ENCODE measurements around the gene MBD5.

Gene MBD5

DNA sequence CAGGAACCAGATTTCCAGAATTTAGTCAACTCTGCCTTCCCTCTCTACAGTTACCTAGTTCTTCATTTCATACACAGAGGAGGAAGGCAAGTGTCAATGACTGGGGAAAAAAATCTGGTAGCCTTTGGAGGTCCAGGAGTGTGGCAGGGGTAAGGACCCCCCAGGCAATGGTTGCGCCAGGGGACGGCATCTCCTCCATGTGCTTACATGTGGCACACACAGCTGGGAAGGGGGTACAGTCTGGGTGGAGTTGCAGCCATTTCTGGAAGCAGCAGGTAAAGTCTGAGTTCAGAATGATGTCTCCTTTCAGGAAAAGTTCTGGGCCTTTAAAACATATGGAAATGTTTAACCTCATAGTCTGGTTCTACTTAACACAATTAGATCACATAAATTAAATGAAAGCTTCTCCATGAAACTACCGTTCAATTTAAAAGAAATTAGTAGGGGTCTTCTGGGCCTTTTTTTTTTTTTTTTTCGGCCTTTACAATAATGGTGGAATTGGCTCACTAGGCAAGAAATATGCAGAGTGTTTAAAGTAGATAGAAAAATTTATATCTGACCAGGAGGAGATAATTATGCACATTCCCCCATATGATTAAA is 470.0 kb downstream of the MBD5 start:
- DNase-seq (ENCODE audit: extremely low spot score) = no peak
- no peak for TF ChIP-seq PKNOX1 (IDR thresholded peaks at IDR 0.05)
- TF ChIP-seq FOXK2 (IDR thresholded peaks at IDR 0.05) = no peak
- no peak for TF ChIP-seq FOXA1 (IDR thresholded peaks at IDR 0.05)
- CTCF ChIA-PET = no interaction called here
- POLR2A ChIA-PET = no interaction called here

GRCh38 chr2:148493822-148494563 is 473.1 kb downstream of the MBD5 start:
- TF ChIP-seq SUZ12 (IDR thresholded peaks at IDR 0.05) (no peak), ELF4 (IDR thresholded peaks at IDR 0.05) (no peak), LEF1 (IDR thresholded peaks at IDR 0.05; ENCODE audit: borderline replicate concordance) (no peak), ZNF384 (IDR thresholded peaks at IDR 0.05) (no peak), ARNT (IDR thresholded peaks at IDR 0.05) (no peak), FOXM1 (IDR thresholded peaks at IDR 0.05; ENCODE audit: borderline replicate concordance) (no peak), NFRKB (IDR thresholded peaks at IDR 0.05) (no peak), BHLHE40 (IDR thresholded peaks at IDR 0.05; ENCODE audit: borderline replicate concordance) (no peak), TARDBP (IDR thresholded peaks at IDR 0.05) (no peak), FOXK2 (IDR thresholded peaks at IDR 0.05) (no peak), HDGF (IDR thresholded peaks at IDR 0.05; ENCODE audit: borderline replicate concordance) (no peak), CTBP1 (IDR thresholded peaks at IDR 0.05; ENCODE audit: borderline replicate concordance) (no peak)
- POLR2A ChIA-PET = no interaction called here
- CTCF ChIA-PET = interaction anchor here (1.2 kb wide), 1 partner anchor 15 kb away, joined by 4 read pairs; no protein-coding TSS in a partner anchor

DNA sequence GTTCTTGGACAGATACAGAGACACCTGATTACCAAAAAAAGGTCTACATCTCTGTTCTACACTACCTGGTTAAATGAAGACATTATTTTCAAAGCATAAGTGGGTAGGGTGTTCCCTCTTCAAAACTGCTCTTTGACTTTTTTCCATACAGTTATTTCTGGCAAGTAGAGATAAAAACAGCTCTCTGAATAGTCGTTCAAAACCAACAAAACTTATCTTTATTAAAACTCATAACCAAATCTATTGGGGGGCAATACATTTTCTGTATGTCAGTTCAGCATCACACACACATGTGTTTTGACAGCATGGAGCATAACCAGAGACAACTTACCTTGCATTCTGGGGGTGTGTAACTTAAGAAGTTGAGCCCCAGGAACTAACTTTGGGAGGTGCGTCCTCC is 474.7 kb downstream of the MBD5 start:
- DNase-seq (ENCODE audit: extremely low spot score) = no peak
- ChIA-PET POLR2A (no interaction called here), CTCF (interaction anchor here (0.7 kb wide), 1 partner anchor 432 kb away, joined by 3 read pairs; no protein-coding TSS in a partner anchor)
- no peak for TF ChIP-seq TARDBP (IDR thresholded peaks at IDR 0.05)
- no peak for TF ChIP-seq PKNOX1 (IDR thresholded peaks at IDR 0.05)
- no peak for TF ChIP-seq ZNF384 (IDR thresholded peaks at IDR 0.05)
- no peak for TF ChIP-seq HDGF (IDR thresholded peaks at IDR 0.05; ENCODE audit: borderline replicate concordance)
- no peak for TF ChIP-seq FOXM1 (IDR thresholded peaks at IDR 0.05; ENCODE audit: borderline replicate concordance)
- TF ChIP-seq BHLHE40 (IDR thresholded peaks at IDR 0.05; ENCODE audit: borderline replicate concordance) = no peak
- no peak for TF ChIP-seq FOXK2 (IDR thresholded peaks at IDR 0.05)
- TF ChIP-seq SP1 (IDR thresholded peaks at IDR 0.05) = no peak
- no peak for TF ChIP-seq LEF1 (IDR thresholded peaks at IDR 0.05; ENCODE audit: borderline replicate concordance)
- no peak for TF ChIP-seq SUZ12 (IDR thresholded peaks at IDR 0.05)
- TF ChIP-seq CTBP1 (IDR thresholded peaks at IDR 0.05; ENCODE audit: borderline replicate concordance) = no peak

More at GRCh38 chr2:148493822-148494563, 473.1 kb downstream of the MBD5 start:
- DNase-seq (ENCODE audit: extremely low spot score) = no peak

GRCh38 chr2:148501545-148501944 is 480.7 kb downstream of the MBD5 start:
- no peak for TF ChIP-seq FOXM1 (IDR thresholded peaks at IDR 0.05; ENCODE audit: borderline replicate concordance)
- no peak for TF ChIP-seq NFRKB (IDR thresholded peaks at IDR 0.05)
- TF ChIP-seq ARNT (IDR thresholded peaks at IDR 0.05) = no peak
- TF ChIP-seq ZNF384 (IDR thresholded peaks at IDR 0.05) = no peak
- no peak for TF ChIP-seq CTBP1 (IDR thresholded peaks at IDR 0.05; ENCODE audit: borderline replicate concordance)
- TF ChIP-seq SUZ12 (IDR thresholded peaks at IDR 0.05) = no peak
- TF ChIP-seq LEF1 (IDR thresholded peaks at IDR 0.05; ENCODE audit: borderline replicate concordance) = no peak
- no peak for TF ChIP-seq TARDBP (IDR thresholded peaks at IDR 0.05)
- ChIA-PET POLR2A (no interaction called here), CTCF (interaction anchor here (1.0 kb wide), 1 partner anchor 8 kb away, joined by 3 read pairs; no protein-coding TSS in a partner anchor)
- no peak for DNase-seq (ENCODE audit: extremely low spot score)

DNA sequence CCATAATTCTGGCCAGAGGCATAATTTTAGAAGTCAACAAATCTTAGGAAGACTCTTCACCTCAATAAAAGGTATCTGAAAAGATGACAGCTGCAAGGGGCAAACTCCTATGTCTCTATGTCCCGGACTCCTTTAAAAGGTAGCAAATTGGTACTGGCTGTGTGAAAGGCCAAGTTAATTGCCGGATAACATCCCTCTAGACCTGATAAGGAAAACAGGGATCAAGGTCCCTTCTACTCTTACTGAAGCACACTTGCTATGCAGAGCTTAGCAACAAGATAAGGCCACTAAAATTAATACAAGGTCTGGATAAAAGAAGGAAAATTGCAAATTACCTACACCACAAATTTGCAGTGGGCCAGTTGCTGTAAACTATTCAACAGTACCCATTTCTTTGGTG is 482.6 kb downstream of the MBD5 start:
- ChIA-PET POLR2A (no interaction called here), CTCF (no interaction called here)
- TF ChIP-seq NFRKB (IDR thresholded peaks at IDR 0.05) (no peak), ZNF384 (IDR thresholded peaks at IDR 0.05) (no peak), BHLHE40 (IDR thresholded peaks at IDR 0.05; ENCODE audit: borderline replicate concordance) (no peak), ARNT (IDR thresholded peaks at IDR 0.05) (no peak), TARDBP (IDR thresholded peaks at IDR 0.05) (no peak), FOXM1 (IDR thresholded peaks at IDR 0.05; ENCODE audit: borderline replicate concordance) (no peak)
- DNase-seq (ENCODE audit: extremely low spot score) = no peak

DNA sequence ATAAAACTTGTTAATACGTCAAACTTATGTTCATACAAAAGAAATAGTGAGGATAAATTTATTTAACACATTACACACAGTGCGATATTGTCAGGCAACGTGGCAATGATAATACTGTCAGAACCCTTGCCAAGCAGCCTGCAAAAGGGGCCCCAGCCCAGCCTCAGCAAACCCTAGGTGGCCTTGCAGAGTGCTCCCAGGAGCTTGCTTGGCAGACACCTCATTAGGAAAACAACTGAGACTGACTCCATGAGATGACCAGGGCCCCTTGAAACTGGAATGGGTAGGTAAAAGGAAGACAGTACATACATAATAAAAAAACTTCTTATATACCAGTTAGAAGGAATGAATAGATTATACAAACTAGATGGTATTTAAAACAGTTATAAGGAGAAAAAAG is 487.1 kb downstream of the MBD5 start:
- ChIA-PET POLR2A (no interaction called here), CTCF (interaction anchor here (0.6 kb wide), 1 partner anchor 518 kb away, joined by 3 read pairs; no protein-coding TSS in a partner anchor)
- TF ChIP-seq BHLHE40 (IDR thresholded peaks at IDR 0.05; ENCODE audit: borderline replicate concordance) (no peak), SUZ12 (IDR thresholded peaks at IDR 0.05) (no peak), ARNT (IDR thresholded peaks at IDR 0.05) (no peak), L3MBTL2 (conservative IDR thresholded peaks at IDR 0.05) (no peak), CTBP1 (IDR thresholded peaks at IDR 0.05; ENCODE audit: borderline replicate concordance) (no peak), FOXA1 (IDR thresholded peaks at IDR 0.05) (no peak)
- DNase-seq (ENCODE audit: extremely low spot score) = no peak

DNA sequence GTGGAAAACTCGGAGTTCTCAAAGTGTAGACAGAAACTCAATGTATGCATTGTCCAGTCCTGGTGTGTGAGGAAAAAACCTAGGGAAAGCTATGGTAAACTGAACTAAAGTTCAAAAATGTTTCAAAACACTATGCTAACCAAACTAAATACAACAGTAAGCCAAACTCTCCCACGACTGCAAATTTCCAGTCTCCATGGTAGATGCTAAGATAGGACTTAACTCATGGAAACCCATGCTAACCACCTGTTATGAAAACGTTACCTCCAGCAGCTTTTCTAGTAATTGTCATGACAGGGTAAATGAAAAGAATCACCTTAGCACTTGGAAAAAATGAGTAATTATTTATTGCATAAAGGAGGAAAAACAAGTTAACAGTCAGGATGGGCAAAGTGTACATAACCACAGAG is 488.0 kb downstream of the MBD5 start:
- no peak for DNase-seq (ENCODE audit: extremely low spot score)
- ChIA-PET POLR2A (interaction anchor here (0.6 kb wide), 1 partner anchor 19 kb away, joined by 3 read pairs; no protein-coding TSS in a partner anchor), CTCF (interaction anchor here (0.6 to 1.1 kb wide), 10 partner anchors 8 to 579 kb away, joined by 3 to 8 read pairs (median 3); no protein-coding TSS in a partner anchor)
- no peak for TF ChIP-seq SUZ12 (IDR thresholded peaks at IDR 0.05)
- no peak for TF ChIP-seq FOXK2 (IDR thresholded peaks at IDR 0.05)
- no peak for TF ChIP-seq ELF4 (IDR thresholded peaks at IDR 0.05)
- TF ChIP-seq ARNT (IDR thresholded peaks at IDR 0.05) = no peak
- no peak for TF ChIP-seq PKNOX1 (IDR thresholded peaks at IDR 0.05)
- no peak for TF ChIP-seq SP1 (IDR thresholded peaks at IDR 0.05)
- no peak for TF ChIP-seq ZNF384 (IDR thresholded peaks at IDR 0.05)
- no peak for TF ChIP-seq NFRKB (IDR thresholded peaks at IDR 0.05)
